Endothelial cell of umbilical vein (primary cell): ENCODE results near the gene FOXP1. TPM values are rescaled to one million over a fixed set of nuclear protein-coding genes. Genes with fewer than 3 reads are reported as not detected.

Source experiments
- BruUV-seq: library from RNA; stranded (reverse); fragments of 400-500 nt; replicated peaks from 2 replicates; lab custom pipeline; 2021; lab: Mats Ljungman, UMichigan
- CTCF ChIA-PET: fragments of 300-600, 350-600 bp; sonication (Branson Sonifier 250); formaldehyde crosslinking; loops from one replicate; lab custom pipeline; 2021; ENCODE audit warnings: antibody characterized with exemption, inconsistent platforms; lab: Charles Lee
- POLR2A ChIA-PET: fragments of 300-600, 350-600 bp; sonication (Branson Sonifier 250); formaldehyde crosslinking; loops from one replicate; lab custom pipeline; 2021; ENCODE audit warnings: antibody characterized with exemption, inconsistent platforms; lab: Charles Lee
- DNase-seq: peaks from one replicate; pipeline ENCODE4 v3.0.0-alpha.2; 2011; ENCODE audit warnings: low read depth, low spot score
- FAIRE-seq: peaks from 2 replicates; lab custom pipeline; 2011; peaks lifted over from hg19 to GRCh38; lab: Jason Lieb, UNC
- H2AFZ ChIP-seq: 2 replicates; pipeline ENCODE4 v1.6.0; 2012; ENCODE audit warnings: low read depth, low read length, control low read depth, inconsistent platforms
- H3K27ac ChIP-seq: 2 replicates; pipeline ENCODE4 v1.5.1; 2011; ENCODE audit warnings: low read depth, mild to moderate bottlenecking, control low read depth, low read length, moderate library complexity; ENCODE audit not compliant: insufficient read depth
- H3K27me3 ChIP-seq, 2 experiments: 2 replicates each; pipeline versions ENCODE4 v1.6.0 to v1.6.1; 2011; ENCODE audit warnings: low read length in 2 of 2, mixed read lengths in 1 of 2; ENCODE audit not compliant: control insufficient read depth in 2 of 2, insufficient read depth in 2 of 2
- H3K36me3 ChIP-seq, 2 experiments: 2 replicates in 1 of 2; 3 replicates in 1 of 2; pipeline ENCODE4 v1.5.1; 2011; ENCODE audit warnings: low read length in 2 of 2, mild to moderate bottlenecking in 1 of 2, moderate library complexity in 1 of 2; ENCODE audit not compliant: control insufficient read depth in 2 of 2, insufficient read depth in 2 of 2; ENCODE audit errors: extremely low read depth in 1 of 2
- H3K4me1 ChIP-seq: 3 replicates; pipeline ENCODE4 v1.5.1; 2011; ENCODE audit warnings: mild to moderate bottlenecking, low read length; ENCODE audit not compliant: control insufficient read depth, insufficient read depth; ENCODE audit errors: extremely low read depth
- H3K4me2 ChIP-seq: 2 replicates; pipeline ENCODE4 v1.6.1; 2011; ENCODE audit warnings: low read length, control low read depth, mixed read lengths; ENCODE audit not compliant: insufficient read depth
- H3K4me3 ChIP-seq, 3 experiments: fragments of 200-600 bp in 1 of 3; sonication (generic), shearing (Covaris generic) in 1 of 3; replicated peaks in 1 of 3; 2 replicates each; pipeline ENCODE4 v1.5.1; 2011 to 2016; ENCODE audit warnings: control low read depth in 3 of 3, low read length in 3 of 3, mild to moderate bottlenecking in 2 of 3, inconsistent platforms in 1 of 3, low read depth in 1 of 3, moderate library complexity in 1 of 3; ENCODE audit not compliant: insufficient read depth in 1 of 3
- H3K79me2 ChIP-seq: 2 replicates; pipeline ENCODE4 v1.6.0; 2012; ENCODE audit warnings: low read length, inconsistent platforms; ENCODE audit not compliant: control insufficient read depth, insufficient read depth
- H3K9ac ChIP-seq: replicated peaks from 2 replicates; pipeline ENCODE3; 2011; ENCODE audit warnings: low read length, control low read depth; ENCODE audit not compliant: insufficient read depth; ENCODE audit errors: extremely low read depth
- H3K9me1 ChIP-seq: replicated peaks from 3 replicates; pipeline ENCODE4 v1.6.0; 2011; ENCODE audit warnings: mild to moderate bottlenecking, low read length; ENCODE audit not compliant: control insufficient read depth, insufficient read depth; ENCODE audit errors: extremely low read depth
- H3K9me3 ChIP-seq: replicated peaks from 2 replicates; pipeline ENCODE4 v1.5.1; 2012; ENCODE audit warnings: low read length, inconsistent platforms; ENCODE audit not compliant: control insufficient read depth, insufficient read depth
- H4K20me1 ChIP-seq: replicated peaks from 2 replicates; pipeline ENCODE3; 2011; ENCODE audit warnings: mild to moderate bottlenecking, low read length; ENCODE audit not compliant: control insufficient read depth, insufficient read depth; ENCODE audit errors: extremely low read depth
- EZH2 ChIP-seq: IDR thresholded peaks from 2 replicates; pipeline ENCODE4 v1.6.1; 2012; ENCODE audit warnings: borderline replicate concordance, low read depth, mild to moderate bottlenecking, moderate library complexity, low read length, inconsistent platforms; ENCODE audit not compliant: severe bottlenecking
- FOS ChIP-seq: IDR thresholded peaks from 2 replicates; pipeline ENCODE4 v1.6.1; 2011; ENCODE audit warnings: mild to moderate bottlenecking, low read length, moderate library complexity, borderline replicate concordance; ENCODE audit not compliant: insufficient read depth
- GATA2 ChIP-seq: IDR thresholded peaks from 2 replicates; pipeline ENCODE4 v1.7.0; 2011; ENCODE audit warnings: low read depth, mild to moderate bottlenecking, moderate library complexity, mixed read lengths, low read length; ENCODE audit not compliant: insufficient read length, insufficient read depth
- JUN ChIP-seq: IDR thresholded peaks from 2 replicates; pipeline ENCODE4 v1.6.1; 2011; ENCODE audit warnings: borderline replicate concordance, low read depth; ENCODE audit not compliant: insufficient read length, insufficient read depth
- MYC ChIP-seq: IDR thresholded peaks from one replicate; pipeline ENCODE4 v1.6.1; 2011; ENCODE audit warnings: mild to moderate bottlenecking, low read depth, low read length
- POLR2A ChIP-seq: IDR thresholded peaks from 2 replicates; pipeline ENCODE4 v1.6.1; 2012; ENCODE audit warnings: low read depth, mild to moderate bottlenecking, control low read depth, low read length
- POLR2AphosphoS5 ChIP-seq: IDR thresholded peaks from 2 replicates; pipeline ENCODE4 v1.6.1; 2012; ENCODE audit warnings: low read depth, mild to moderate bottlenecking, control low read depth, low read length, moderate library complexity; ENCODE audit not compliant: insufficient read depth
- dilution Hi-C: fragments of 300-500 bp; cut with MboI; formaldehyde crosslinking; loops from one replicate; pipeline ENCODE4 v1.15.0; 2019; ENCODE audit warnings: low sequenced_read_pairs; ENCODE audit not compliant: extremely low pct_ligation_motif_present
- intact Hi-C: fragments of 100-400 bp; cut with micrococcal nuclease; formaldehyde crosslinking; loops from one replicate; pipeline ENCODE4 v1.10.0; 2022
- polyA plus RNA-seq, 4 experiments: library from polyadenylated mRNA; depleted of rRNA in 3 of 4; stranded (reverse) in 3 of 4; unstranded in 1 of 4; fragments of >200 nt; gene quantifications; 2 replicates each; pipeline versions ENCODE4 v1.2.1 to v1.2.3, GENCODE V29; 2011 to 2012; ENCODE audit warnings: missing spikeins in 1 of 4
- total RNA-seq: library from RNA; stranded (reverse); gene quantifications from 2 replicates; pipeline ENCODE4 v1.2.3, GENCODE V29; 2021
- TF ChIP-seq, protein P1 (sequence below): IDR thresholded peaks from 2 replicates; pipeline ENCODE4 v1.6.1; 2011; ENCODE audit not compliant: insufficient read depth, insufficient read length
- TF ChIP-seq, protein P2 (sequence below), 2 donors: IDR thresholded peaks; 1 replicate in 1 of 2; 2 replicates in 1 of 2; pipeline ENCODE4 v1.5.1; 2011; ENCODE audit warnings: low read length in 2 of 2, mild to moderate bottlenecking in 2 of 2, moderate library complexity in 2 of 2, control low read depth in 1 of 2, inconsistent platforms in 1 of 2, low read depth in 1 of 2; ENCODE audit not compliant: insufficient read depth in 1 of 2; ENCODE audit errors: extremely low read depth in 1 of 2

FOXP1 gene
- total and polyA plus RNA-seq, 2 donors (not counting 3 experiments of a cell fraction or from before 2014, with no cell fraction given), result 41.0 to 107 TPM

DNA sequence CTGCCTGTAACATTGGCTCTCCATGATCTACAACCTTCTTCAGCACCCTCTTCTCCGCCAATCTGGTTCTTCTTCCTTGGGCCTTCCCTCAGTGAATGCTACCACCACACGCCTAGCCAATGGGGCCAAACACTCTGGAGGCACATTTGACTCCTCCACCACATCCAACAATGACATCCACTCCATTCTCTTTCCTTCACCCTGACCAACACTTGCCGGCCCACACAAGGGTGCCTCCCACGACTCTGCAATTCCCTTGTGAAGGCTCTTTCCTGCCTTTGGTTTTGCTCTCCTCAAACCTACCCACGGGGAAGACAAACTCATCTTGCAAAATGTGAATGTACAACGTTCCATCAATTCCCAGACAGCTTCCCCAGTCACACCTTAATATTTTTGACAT, 263.8 kb downstream of the FOXP1 start:
- no peak for FAIRE-seq
- ChIA-PET CTCF (no interaction called here), POLR2A (no interaction called here)
- H3K9ac ChIP-seq, result no peak overlapping the region
- H2AFZ ChIP-seq, result no peak overlapping the region
- H3K4me3 ChIP-seq, result no peak overlapping the region
- DNase-seq, result no peak
- no peaks in the 10 kb centered on the region for H3K9me1 ChIP-seq
- H3K4me1 ChIP-seq, result no peaks in the 10 kb centered on the region
- intact Hi-C loops (no loop called here), dilution Hi-C loops (no loop called here)
- no peaks in the 10 kb centered on the region for H3K36me3 ChIP-seq
- H3K9me3 ChIP-seq, result no peaks in the 10 kb centered on the region
- no peak overlapping the region for H3K27ac ChIP-seq
- TF ChIP-seq MYC (no peak), EZH2 (no peak), POLR2AphosphoS5 (no peak), POLR2A (no peak), FOS (no peak), GATA2 (no peak), JUN (no peak)
- TF ChIP-seq, protein P1, sequence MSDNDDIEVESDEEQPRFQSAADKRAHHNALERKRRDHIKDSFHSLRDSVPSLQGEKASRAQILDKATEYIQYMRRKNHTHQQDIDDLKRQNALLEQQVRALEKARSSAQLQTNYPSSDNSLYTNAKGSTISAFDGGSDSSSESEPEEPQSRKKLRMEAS, result no peak
- TF ChIP-seq, protein P2, sequence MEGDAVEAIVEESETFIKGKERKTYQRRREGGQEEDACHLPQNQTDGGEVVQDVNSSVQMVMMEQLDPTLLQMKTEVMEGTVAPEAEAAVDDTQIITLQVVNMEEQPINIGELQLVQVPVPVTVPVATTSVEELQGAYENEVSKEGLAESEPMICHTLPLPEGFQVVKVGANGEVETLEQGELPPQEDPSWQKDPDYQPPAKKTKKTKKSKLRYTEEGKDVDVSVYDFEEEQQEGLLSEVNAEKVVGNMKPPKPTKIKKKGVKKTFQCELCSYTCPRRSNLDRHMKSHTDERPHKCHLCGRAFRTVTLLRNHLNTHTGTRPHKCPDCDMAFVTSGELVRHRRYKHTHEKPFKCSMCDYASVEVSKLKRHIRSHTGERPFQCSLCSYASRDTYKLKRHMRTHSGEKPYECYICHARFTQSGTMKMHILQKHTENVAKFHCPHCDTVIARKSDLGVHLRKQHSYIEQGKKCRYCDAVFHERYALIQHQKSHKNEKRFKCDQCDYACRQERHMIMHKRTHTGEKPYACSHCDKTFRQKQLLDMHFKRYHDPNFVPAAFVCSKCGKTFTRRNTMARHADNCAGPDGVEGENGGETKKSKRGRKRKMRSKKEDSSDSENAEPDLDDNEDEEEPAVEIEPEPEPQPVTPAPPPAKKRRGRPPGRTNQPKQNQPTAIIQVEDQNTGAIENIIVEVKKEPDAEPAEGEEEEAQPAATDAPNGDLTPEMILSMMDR (IDR thresholded peaks at IDR 0.05; ENCODE audit: extremely low read depth in 1 of 2, insufficient read depth in 1 of 2, low read depth in 1 of 2, low read length in 2 of 2), result no peak
- BruUV-seq, result no TSS peak
- no peaks in the 10 kb centered on the region for H4K20me1 ChIP-seq
- H3K79me2 ChIP-seq, result no peaks in the 10 kb centered on the region
- H3K27me3 ChIP-seq, result no peaks in the 10 kb centered on the region
- H3K4me2 ChIP-seq, result no peak overlapping the region
